Esophagus squamous epithelium (tissue), 4 donors: ENCODE measurements around the gene ABCC5.

Experiments
- POLR2A ChIP-seq, 4 donors: fragments of 450-650 bp; IDR thresholded peaks; one replicate each; pipeline ENCODE4 v1.6.1; 2017; ENCODE audit warnings: antibody characterized with exemption in 4 of 4, mild to moderate bottlenecking in 4 of 4, moderate library complexity in 3 of 4
- TF ChIP-seq, protein P1 (sequence below), 6 experiments: fragments of 450-650 bp in 4 of 6; fragments of 200-600 bp in 2 of 6; sonication (generic) in 2 of 6; IDR thresholded peaks; one replicate each; pipeline ENCODE4 v1.5.1; 2016 to 2019; ENCODE audit warnings: antibody characterized with exemption in 6 of 6, mild to moderate bottlenecking in 4 of 6, moderate library complexity in 4 of 6

DNA sequence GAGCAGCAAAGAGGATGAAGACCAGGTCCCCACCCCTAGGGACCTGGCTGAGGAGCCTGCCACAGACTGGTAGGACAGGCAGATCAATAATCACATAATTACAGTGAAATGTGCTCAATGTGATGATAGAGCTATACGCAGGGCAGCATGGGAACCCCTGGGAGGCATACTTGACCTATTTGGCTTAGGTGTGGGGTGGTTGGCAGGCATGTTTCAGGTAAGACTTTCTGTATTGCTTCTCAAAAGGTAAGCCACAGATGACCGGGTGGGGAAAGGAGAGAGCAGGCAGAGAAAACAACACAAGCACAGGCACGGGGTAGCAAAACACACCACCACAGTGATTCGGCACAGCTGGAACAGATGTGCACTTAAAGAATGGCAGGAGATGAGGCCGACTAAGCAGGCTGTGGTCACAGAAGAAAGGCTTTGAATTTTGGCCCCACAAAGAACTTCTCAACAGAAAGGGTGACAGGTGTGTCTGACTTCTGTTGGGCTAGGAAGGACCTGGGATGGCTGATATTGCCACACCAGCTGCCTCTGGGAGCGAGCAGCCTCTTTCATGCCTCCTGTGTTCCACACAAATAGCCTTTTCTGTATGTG lies 64.1 kb downstream of the ABCC5 start:
- TF ChIP-seq, protein P1, sequence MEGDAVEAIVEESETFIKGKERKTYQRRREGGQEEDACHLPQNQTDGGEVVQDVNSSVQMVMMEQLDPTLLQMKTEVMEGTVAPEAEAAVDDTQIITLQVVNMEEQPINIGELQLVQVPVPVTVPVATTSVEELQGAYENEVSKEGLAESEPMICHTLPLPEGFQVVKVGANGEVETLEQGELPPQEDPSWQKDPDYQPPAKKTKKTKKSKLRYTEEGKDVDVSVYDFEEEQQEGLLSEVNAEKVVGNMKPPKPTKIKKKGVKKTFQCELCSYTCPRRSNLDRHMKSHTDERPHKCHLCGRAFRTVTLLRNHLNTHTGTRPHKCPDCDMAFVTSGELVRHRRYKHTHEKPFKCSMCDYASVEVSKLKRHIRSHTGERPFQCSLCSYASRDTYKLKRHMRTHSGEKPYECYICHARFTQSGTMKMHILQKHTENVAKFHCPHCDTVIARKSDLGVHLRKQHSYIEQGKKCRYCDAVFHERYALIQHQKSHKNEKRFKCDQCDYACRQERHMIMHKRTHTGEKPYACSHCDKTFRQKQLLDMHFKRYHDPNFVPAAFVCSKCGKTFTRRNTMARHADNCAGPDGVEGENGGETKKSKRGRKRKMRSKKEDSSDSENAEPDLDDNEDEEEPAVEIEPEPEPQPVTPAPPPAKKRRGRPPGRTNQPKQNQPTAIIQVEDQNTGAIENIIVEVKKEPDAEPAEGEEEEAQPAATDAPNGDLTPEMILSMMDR (IDR thresholded peaks at IDR 0.05) = no peak
- TF ChIP-seq POLR2A (IDR thresholded peaks at IDR 0.05) = no peak
